HG02642 (cell line): ENCODE data around the gene EIF4E.
"Not testable (repeated sequence)": the region's sequence is repeated elsewhere in the genome, so short reads cannot be mapped to it uniquely, and the experiment has no call there.

ENCODE experiments used
- ATAC-seq: cut with Tn5 transposase; IDR thresholded peaks from one replicate; pipeline ENCODE4 v1.9.1; 2021; ENCODE audit warnings: mild to moderate bottlenecking; ENCODE audit not compliant: unreplicated experiment, poor library complexity

Gene EIF4E

GRCh38 chr4:98934851-98935250 is 5.9 kb upstream of the EIF4E start:
- ATAC-seq = not testable (repeated sequence)

GRCh38 chr4:98932539-98932938 is 3.6 kb upstream of the EIF4E start:
- no peak for ATAC-seq

- no peak for ATAC-seq
Observed at GRCh38 chr4:98930311-98930865, 1.5 kb upstream of the EIF4E start.

GRCh38 chr4:98929341-98930267 is 671 bp upstream of the EIF4E start:
- ATAC-seq = peak; percentile 43

- peak; percentile 47 for ATAC-seq
Observed at GRCh38 chr4:98928131-98928504, 815 bp downstream of the EIF4E start.

GRCh38 chr4:98926257-98926656 is 2.7 kb downstream of the EIF4E start:
- not testable (repeated sequence) for ATAC-seq

GRCh38 chr4:98921292-98921691 is 7.6 kb downstream of the EIF4E start:
- no peak for ATAC-seq

GRCh38 chr4:98919996-98920395 is 8.9 kb downstream of the EIF4E start:
- no peak for ATAC-seq

- ATAC-seq = not testable (repeated sequence)
Observed at GRCh38 chr4:98910728-98911127, 18.2 kb downstream of the EIF4E start.

- no peak for ATAC-seq
Observed at GRCh38 chr4:98909646-98910401, 19.1 kb downstream of the EIF4E start.

- no peak for ATAC-seq
Observed at GRCh38 chr4:98908703-98909262, 20.1 kb downstream of the EIF4E start.

- no peak for ATAC-seq
Observed at GRCh38 chr4:98908182-98908581, 20.8 kb downstream of the EIF4E start.

- ATAC-seq = no peak
Observed at GRCh38 chr4:98905839-98906238, 23.1 kb downstream of the EIF4E start.

- no peak for ATAC-seq
Observed at GRCh38 chr4:98905297-98905696, 23.6 kb downstream of the EIF4E start.

GRCh38 chr4:98903963-98904362 is 25.0 kb downstream of the EIF4E start:
- ATAC-seq = no peak

GRCh38 chr4:98903561-98903960 is 25.4 kb downstream of the EIF4E start:
- no peak for ATAC-seq

- ATAC-seq = no peak
Observed at GRCh38 chr4:98899277-98899676, 29.7 kb downstream of the EIF4E start.

- no peak for ATAC-seq
Observed at GRCh38 chr4:98891478-98892337, 37.2 kb downstream of the EIF4E start.

- no peak for ATAC-seq
Observed at GRCh38 chr4:98890702-98891455, 38.1 kb downstream of the EIF4E start.
